ENCODE data around the gene NAPB.
A peak's percentile ranks its signal among the peaks of the same experiment; 100 is the strongest.

The NAPB gene

DNA sequence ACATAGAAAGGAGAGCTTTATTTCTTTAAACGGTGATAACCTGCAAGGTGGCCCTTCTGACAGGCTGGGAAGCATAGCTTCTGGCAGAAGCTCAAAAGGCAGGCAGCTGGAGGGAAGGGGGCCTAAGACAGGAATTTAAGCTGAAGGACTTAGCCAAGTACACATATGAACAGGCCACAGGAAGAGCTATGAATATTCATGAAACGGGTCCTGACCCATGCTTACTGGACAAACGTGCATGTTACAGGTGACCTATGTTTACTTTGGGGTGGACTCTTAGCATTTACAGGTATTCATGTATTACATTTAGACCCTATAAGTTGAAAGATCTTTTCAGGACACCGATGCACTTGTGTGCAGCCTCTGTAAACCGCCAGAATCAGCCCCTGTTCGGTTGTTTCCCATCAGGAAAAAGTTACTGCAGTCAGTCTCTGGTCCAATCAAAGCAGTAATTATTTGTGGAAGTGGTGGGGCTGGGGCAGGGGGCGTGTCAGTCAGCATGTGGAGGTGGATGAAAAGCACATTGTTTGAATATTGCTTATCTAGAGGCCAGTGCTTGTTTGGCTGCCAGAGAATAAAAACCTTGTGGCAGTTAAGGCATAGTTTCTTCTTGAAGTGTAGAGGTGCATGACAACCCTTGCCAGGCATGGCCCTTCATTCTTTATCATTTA, 62.2 kb downstream of the NAPB start:
- H3K27ac ChIP-seq, result peak overlapping the region; percentile 98
- TF ChIP-seq, protein P1, sequence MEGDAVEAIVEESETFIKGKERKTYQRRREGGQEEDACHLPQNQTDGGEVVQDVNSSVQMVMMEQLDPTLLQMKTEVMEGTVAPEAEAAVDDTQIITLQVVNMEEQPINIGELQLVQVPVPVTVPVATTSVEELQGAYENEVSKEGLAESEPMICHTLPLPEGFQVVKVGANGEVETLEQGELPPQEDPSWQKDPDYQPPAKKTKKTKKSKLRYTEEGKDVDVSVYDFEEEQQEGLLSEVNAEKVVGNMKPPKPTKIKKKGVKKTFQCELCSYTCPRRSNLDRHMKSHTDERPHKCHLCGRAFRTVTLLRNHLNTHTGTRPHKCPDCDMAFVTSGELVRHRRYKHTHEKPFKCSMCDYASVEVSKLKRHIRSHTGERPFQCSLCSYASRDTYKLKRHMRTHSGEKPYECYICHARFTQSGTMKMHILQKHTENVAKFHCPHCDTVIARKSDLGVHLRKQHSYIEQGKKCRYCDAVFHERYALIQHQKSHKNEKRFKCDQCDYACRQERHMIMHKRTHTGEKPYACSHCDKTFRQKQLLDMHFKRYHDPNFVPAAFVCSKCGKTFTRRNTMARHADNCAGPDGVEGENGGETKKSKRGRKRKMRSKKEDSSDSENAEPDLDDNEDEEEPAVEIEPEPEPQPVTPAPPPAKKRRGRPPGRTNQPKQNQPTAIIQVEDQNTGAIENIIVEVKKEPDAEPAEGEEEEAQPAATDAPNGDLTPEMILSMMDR (IDR thresholded peaks at IDR 0.05), result no peak
- TF ChIP-seq ZFX (IDR thresholded peaks at IDR 0.05; ENCODE audit: borderline replicate concordance), result no peak

DNA sequence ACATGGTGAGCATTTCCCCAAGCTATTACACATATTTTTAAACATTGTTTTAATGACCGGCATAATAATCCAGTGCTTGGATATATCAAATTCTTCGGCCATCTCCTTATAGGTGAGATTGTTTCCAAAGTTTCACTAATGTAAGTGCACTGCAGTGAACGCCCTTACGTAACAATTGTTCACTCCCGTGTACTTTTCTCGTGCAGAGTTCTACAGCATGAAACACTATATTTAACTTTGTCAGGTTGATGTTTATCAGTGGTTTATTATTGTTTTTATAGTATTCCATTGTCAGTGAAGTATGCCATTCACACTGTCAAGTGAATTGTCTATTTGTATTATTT, 62.8 kb downstream of the NAPB start:
- no peak for TF ChIP-seq ZFX (IDR thresholded peaks at IDR 0.05; ENCODE audit: borderline replicate concordance)
- TF ChIP-seq, protein P1 (IDR thresholded peaks at IDR 0.05), result no peak
- H3K27ac ChIP-seq, result peak overlapping the region; percentile 98

DNA sequence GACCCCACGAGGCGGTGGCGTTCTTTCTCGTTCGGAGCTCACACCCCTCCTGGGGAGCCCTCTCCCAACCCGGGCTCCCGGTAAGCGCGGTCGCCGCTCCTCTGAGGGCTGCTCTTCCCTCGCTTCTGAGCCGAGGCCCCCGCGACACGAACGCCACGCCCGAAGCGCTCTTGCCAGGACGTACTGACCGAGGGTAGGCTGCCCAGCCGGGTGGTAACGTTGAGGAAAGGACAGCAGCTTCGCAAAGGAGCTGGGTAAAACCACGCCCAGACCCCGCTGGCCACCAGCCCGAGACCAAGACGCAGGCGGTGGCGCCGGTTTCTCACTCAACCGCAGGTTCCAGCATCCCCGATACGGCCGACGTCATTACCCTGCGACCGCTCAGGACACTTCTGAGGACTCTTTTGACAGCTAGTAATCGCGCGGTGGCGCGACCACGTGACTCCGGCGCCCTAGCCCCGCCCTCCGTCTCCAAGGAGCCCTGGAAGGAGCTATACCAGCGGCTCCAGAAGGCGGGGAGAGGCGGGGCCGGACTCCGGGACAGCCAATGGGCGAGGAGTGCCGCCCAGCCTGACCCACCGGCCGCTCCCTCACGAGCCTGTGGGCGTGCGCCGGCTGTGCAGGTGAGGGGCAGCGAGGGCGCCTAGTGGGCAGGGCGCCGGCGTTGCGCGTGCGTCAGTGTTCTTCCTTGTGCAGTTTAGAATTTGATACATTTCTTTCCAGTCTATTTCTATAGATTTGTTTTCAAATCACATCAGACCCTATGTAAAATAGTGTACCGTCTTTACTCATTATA, 63.3 kb downstream of the NAPB start:
- peak overlapping the region; percentile 98 for H3K27ac ChIP-seq
- TF ChIP-seq, protein P1 (IDR thresholded peaks at IDR 0.05), result no peak
- no peak for TF ChIP-seq ZFX (IDR thresholded peaks at IDR 0.05; ENCODE audit: borderline replicate concordance)

DNA sequence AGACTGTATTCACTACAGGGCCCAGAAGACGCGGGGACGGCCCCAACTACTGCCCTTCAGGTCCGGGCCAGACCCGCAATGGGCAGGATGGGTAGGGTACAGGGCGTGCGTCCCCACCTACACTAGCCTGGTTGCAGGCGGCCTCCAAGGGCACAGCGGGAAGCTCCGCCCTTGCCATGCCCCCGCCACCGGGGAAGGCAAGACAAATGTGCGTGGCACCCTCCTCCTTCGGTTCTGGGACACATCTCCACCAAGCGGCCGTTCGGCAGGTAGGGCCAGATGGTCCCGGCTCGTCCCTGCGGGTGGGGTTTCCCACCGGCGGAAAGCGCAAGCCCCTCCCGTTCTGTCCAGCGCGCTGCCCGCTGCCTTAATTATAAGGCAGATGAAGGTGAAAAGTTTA, 65.1 kb downstream of the NAPB start:
- no peak for TF ChIP-seq ZFX (IDR thresholded peaks at IDR 0.05; ENCODE audit: borderline replicate concordance)
- peak overlapping the region; percentile 98 for H3K27ac ChIP-seq

DNA sequence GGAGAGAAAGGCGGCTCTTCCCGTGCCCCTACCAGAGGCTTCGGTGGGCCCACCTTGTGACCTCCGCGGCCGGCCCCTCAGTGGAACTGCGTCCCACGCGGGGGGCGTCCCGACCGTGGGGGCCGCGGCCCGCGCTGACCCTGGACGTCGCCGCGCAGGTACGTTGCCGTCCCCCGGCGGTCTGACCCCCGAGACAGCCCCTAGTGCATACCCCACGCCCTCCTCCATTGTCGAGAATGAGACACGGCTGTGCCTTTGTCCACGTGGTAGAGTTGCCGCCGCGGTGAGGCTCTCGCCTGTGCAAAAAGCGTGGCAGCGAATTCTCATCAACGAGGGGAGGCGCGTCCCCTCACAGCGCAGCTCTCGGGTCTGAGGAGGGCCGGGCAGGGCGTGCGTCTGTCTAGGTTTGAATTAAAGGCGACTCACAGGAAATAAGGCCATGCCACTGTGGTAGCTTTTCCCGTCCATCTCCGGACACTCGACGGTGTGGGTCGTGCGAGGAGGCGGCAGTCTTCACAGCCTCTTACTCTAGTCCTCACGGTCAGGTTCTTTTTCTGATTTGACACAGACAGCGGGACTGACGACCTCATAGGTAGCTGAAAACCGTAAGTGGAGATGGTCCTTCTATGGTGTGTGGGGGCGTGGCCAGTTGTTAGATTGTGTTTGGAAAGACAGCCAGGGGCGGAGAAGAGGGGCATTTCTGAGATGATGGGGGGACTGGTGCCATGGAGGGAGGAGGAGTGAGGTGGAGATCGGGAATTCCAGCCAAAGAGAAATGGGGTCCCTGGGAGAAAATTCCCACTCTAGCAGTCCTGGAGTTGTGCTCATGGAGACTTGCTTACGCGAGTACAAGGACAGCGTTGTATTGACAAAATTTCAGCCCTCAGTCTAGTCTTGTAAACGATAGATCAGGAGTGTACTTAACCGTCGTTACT, 70.1 kb downstream of the NAPB start:
- H3K27ac ChIP-seq, result peak overlapping the region; percentile 90
- no peak for TF ChIP-seq ZFX (IDR thresholded peaks at IDR 0.05; ENCODE audit: borderline replicate concordance)
- TF ChIP-seq, protein P1 (IDR thresholded peaks at IDR 0.05), result no peak

DNA sequence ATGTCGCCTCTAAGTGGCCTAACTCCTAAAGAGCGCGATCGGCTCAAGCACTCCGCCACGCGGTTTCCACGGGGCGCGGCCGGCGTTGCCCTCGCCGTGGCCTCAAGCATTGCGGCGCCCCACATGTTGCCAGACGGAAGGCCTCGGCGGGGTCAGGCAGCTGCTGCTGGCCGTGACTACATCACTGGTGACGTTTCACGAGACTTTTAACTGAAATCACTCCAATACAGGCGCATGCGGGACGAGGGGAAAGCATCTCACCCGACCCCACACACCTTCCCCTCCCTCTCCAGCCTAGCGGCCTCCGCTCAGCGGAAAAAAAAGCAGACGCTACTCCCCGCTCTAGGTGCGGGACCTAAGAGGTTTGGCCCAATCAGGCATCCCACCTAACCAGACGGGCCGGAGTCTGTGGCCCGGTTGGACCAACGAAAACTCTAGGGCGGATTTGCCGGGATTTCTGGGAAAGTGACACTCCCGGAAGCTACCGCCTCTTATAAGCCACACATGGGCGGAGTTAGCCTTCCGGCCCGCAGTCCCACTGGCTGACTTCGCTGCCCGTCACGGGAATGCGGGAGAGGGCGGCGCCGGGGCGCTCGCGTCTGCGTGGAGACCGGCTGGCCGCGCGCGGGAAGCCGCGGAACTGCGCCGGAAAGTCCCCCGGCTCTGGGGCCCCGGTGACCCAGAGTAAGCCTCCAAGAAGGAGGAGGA, 70.9 kb downstream of the NAPB start, which contains the start of gene NXT1:
Gene NXT1 (plus strand): TSS at position 596 of the 708 bp plus-strand sequence. CDS start 3,251 bp downstream, outside the sequence.
- H3K27ac ChIP-seq, result peak within 1 kb of the TSS; percentile 90
- TF ChIP-seq, protein P1 (IDR thresholded peaks at IDR 0.05), result peak; percentile 12; the same call in 1 of the 2 replicates
- no peak for TF ChIP-seq ZFX (IDR thresholded peaks at IDR 0.05; ENCODE audit: borderline replicate concordance)

Measured in 22Rv1 (cell line).